Epithelial cell of esophagus (primary cell): Measurements from ENCODE around the gene ARHGEF1.
"Not testable (repeated sequence)": the region's sequence is repeated elsewhere in the genome, so short reads cannot be mapped to it uniquely, and the experiment has no call there.

Source experiments
- DNase-seq: peaks from one replicate; pipeline ENCODE4 v3.0.0; 2010; ENCODE audit warnings: low read depth
- H3K4me3 ChIP-seq: 2 replicates; pipeline ENCODE4 v1.5.1; 2011; ENCODE audit warnings: mild to moderate bottlenecking, low read length, control low read depth
- CTCF ChIP-seq: IDR thresholded peaks from 2 replicates; pipeline ENCODE4 v1.5.1; 2011; ENCODE audit warnings: low read depth, mild to moderate bottlenecking, low read length, control low read depth, inconsistent platforms; ENCODE audit not compliant: insufficient read depth; ENCODE audit errors: missing control alignments

ARHGEF1 gene

GRCh38 chr19:41869374-41869955, 13.5 kb upstream of the ARHGEF1 start:
- DNase-seq = no peak
- TF ChIP-seq CTCF = no peak
- H3K4me3 ChIP-seq = no peak overlapping the region

- DNase-seq = peak; percentile 34
These were observed 12.5 kb upstream of the ARHGEF1 start for GRCh38 chr19:41870401-41870873.

GRCh38 chr19:41871573-41872383, 11.2 kb upstream of the ARHGEF1 start:
- H3K4me3 ChIP-seq = no peak overlapping the region
- DNase-seq = no peak
- TF ChIP-seq CTCF = no peak

More at GRCh38 chr19:41870401-41870873, 12.5 kb upstream of the ARHGEF1 start:
- TF ChIP-seq CTCF = no peak
- H3K4me3 ChIP-seq = no peak overlapping the region

GRCh38 chr19:41872384-41872774, 10.6 kb upstream of the ARHGEF1 start:
- no peak overlapping the region for H3K4me3 ChIP-seq
- DNase-seq = no peak
- no peak for TF ChIP-seq CTCF

GRCh38 chr19:41872775-41873647, 10.0 kb upstream of the ARHGEF1 start:
- DNase-seq = peak; percentile 89
- TF ChIP-seq CTCF = peak; percentile 85
- no peak overlapping the region for H3K4me3 ChIP-seq

- not testable (repeated sequence) for H3K4me3 ChIP-seq
These were observed 7.0 kb upstream of the ARHGEF1 start for GRCh38 chr19:41875973-41876372.

More at GRCh38 chr19:41875973-41876372, 7.0 kb upstream of the ARHGEF1 start:
- DNase-seq = not testable (repeated sequence)
